HCT116 (cell line): ENCODE results near the gene ZNF521.
"Not testable (repeated sequence)": the region's sequence is repeated elsewhere in the genome, so short reads cannot be mapped to it uniquely, and the experiment has no call there.

Experiments
- POLR2A ChIP-seq: IDR thresholded peaks from 2 replicates; pipeline ENCODE4 v1.7.0; 2011; ENCODE audit warnings: borderline replicate concordance; ENCODE audit not compliant: insufficient read depth, insufficient read length; ENCODE audit errors: extremely low read depth
- POLR2AphosphoS5 ChIP-seq: IDR thresholded peaks from 2 replicates; pipeline ENCODE4 v1.6.1; 2011; ENCODE audit warnings: mild to moderate bottlenecking, low read depth, low read length, moderate library complexity
- SIN3A ChIP-seq: IDR thresholded peaks from 2 replicates; pipeline ENCODE4 v1.6.1; 2012; ENCODE audit warnings: low read depth
- ZNF274 ChIP-seq: fragments of 200-500 bp; sonication (Bioruptor generic); IDR thresholded peaks from 2 replicates; pipeline ENCODE4 v1.6.1; 2014; ENCODE audit warnings: mild to moderate bottlenecking, low read depth, low read length, inconsistent platforms
- TF ChIP-seq, protein P1 (sequence below): IDR thresholded peaks from 2 replicates; pipeline ENCODE4 v1.6.1; 2012
- TF ChIP-seq, protein P2 (sequence below), 3 experiments: fragments of 200-600 bp in 1 of 3; sonication (generic) in 1 of 3; IDR thresholded peaks in 2 of 3; conservative IDR thresholded peaks in 1 of 3; 2 replicates each; pipeline ENCODE4 v1.5.1; 2012 to 2017; ENCODE audit warnings: low read depth in 2 of 3, low read length in 2 of 3, antibody characterized with exemption in 1 of 3, borderline replicate concordance in 1 of 3, control low read depth in 1 of 3, mild to moderate bottlenecking in 1 of 3, mixed read lengths in 1 of 3, mixed run types in 1 of 3, moderate library complexity in 1 of 3; ENCODE audit not compliant: insufficient read depth in 1 of 3
- TF ChIP-seq, protein P3 (sequence below): IDR thresholded peaks from 2 replicates; pipeline ENCODE4 v1.6.1; 2011; ENCODE audit warnings: mild to moderate bottlenecking, low read length, moderate library complexity; ENCODE audit not compliant: insufficient replicate concordance; ENCODE audit errors: extremely low read depth

DNA sequence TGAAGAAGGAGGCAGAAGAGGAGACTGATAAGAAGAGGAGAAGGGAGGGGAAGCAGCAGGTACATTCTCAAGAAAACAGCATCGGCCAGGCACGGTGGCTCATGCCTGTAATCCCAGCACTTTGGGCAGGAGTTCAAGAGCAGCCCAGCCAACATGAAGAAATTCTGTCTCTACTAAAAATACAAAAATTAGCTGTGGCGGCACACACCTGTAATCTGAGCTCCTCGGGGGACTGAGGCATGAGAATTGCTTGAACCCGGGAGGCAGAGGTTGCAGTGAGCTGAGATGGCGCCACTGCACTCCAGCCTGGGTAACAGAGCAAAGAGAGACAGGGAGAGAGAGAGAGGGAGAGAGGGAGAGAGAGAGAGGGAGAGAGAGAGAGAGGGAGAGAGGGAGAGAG is 318.8 kb downstream of the ZNF521 start:
- TF ChIP-seq, protein P1, sequence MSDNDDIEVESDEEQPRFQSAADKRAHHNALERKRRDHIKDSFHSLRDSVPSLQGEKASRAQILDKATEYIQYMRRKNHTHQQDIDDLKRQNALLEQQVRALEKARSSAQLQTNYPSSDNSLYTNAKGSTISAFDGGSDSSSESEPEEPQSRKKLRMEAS = not testable (repeated sequence)
- TF ChIP-seq, protein P2, sequence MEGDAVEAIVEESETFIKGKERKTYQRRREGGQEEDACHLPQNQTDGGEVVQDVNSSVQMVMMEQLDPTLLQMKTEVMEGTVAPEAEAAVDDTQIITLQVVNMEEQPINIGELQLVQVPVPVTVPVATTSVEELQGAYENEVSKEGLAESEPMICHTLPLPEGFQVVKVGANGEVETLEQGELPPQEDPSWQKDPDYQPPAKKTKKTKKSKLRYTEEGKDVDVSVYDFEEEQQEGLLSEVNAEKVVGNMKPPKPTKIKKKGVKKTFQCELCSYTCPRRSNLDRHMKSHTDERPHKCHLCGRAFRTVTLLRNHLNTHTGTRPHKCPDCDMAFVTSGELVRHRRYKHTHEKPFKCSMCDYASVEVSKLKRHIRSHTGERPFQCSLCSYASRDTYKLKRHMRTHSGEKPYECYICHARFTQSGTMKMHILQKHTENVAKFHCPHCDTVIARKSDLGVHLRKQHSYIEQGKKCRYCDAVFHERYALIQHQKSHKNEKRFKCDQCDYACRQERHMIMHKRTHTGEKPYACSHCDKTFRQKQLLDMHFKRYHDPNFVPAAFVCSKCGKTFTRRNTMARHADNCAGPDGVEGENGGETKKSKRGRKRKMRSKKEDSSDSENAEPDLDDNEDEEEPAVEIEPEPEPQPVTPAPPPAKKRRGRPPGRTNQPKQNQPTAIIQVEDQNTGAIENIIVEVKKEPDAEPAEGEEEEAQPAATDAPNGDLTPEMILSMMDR (IDR thresholded peaks at IDR 0.05 in 2 of 3, conservative IDR thresholded peaks at IDR 0.05 in 1 of 3; ENCODE audit: borderline replicate concordance in 1 of 3, insufficient read depth in 1 of 3, low read depth in 2 of 3, low read length in 2 of 3) = not testable (repeated sequence)
- not testable (repeated sequence) for TF ChIP-seq POLR2AphosphoS5, ZNF274, SIN3A, POLR2A
- TF ChIP-seq, protein P3, sequence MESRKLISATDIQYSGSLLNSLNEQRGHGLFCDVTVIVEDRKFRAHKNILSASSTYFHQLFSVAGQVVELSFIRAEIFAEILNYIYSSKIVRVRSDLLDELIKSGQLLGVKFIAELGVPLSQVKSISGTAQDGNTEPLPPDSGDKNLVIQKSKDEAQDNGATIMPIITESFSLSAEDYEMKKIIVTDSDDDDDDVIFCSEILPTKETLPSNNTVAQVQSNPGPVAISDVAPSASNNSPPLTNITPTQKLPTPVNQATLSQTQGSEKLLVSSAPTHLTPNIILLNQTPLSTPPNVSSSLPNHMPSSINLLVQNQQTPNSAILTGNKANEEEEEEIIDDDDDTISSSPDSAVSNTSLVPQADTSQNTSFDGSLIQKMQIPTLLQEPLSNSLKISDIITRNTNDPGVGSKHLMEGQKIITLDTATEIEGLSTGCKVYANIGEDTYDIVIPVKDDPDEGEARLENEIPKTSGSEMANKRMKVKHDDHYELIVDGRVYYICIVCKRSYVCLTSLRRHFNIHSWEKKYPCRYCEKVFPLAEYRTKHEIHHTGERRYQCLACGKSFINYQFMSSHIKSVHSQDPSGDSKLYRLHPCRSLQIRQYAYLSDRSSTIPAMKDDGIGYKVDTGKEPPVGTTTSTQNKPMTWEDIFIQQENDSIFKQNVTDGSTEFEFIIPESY = not testable (repeated sequence)
